HK-2 (cell line): ENCODE data around the gene VAV2.

Experiments
- DNase-seq: peaks from one replicate; pipeline ENCODE4 v3.0.0-alpha.2; 2018; ENCODE audit not compliant: unreplicated experiment

Gene VAV2

GRCh38 chr9:133952598-133953550 is 39.2 kb downstream of the VAV2 start:
- DNase-seq, result no peak

- DNase-seq, result no peak
These were observed 40.9 kb downstream of the VAV2 start for GRCh38 chr9:133951265-133951664.

GRCh38 chr9:133950629-133951111 is 41.5 kb downstream of the VAV2 start:
- no peak for DNase-seq

- DNase-seq, result no peak
These were observed 41.9 kb downstream of the VAV2 start for GRCh38 chr9:133950192-133950591.

- DNase-seq, result no peak
These were observed 42.5 kb downstream of the VAV2 start for GRCh38 chr9:133949486-133950061.

DNA sequence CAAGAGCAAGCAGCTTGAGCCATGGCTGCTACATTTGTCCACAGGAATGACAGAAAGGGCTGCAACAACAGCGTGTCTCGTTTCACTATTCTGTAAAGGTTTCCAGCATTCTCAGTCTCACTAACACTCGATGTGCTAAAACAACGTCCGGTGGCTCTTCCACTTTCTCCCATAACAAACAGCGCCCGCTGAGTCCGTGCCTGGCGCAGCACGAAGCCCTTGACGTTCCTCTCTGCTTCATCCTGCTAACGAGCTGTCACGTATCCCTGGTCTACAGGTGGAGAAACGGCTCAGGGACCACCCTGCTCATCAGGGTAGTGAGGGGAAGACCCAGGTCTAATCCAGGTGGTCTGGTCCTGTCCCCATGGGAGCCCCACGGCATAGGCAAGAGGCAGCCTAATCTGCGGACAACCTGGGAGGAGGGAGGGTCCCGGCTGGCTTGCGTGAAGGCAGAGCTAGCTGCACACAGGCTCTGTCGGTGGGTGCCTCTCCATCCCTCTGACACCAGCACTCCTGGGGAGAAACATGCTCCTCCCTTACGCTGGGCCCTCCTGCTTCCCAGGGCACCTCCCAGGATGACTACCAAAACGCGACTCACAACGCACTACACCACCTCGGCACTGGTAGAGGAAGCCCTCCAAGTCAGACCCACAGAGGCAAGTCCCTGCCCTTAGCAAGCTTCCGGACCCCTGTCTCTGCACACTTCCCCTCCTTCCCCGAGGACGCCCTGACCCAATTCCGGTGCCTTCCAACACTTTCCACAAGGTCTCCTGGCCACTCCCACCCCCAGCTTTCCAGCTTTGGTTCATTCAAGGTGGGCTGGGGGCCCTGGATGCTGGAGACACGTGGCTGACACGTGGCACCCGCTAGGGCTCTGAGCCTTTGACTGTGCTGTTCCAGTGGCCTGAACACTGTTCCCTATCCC is 43.3 kb downstream of the VAV2 start:
- DNase-seq, result no peak

DNA sequence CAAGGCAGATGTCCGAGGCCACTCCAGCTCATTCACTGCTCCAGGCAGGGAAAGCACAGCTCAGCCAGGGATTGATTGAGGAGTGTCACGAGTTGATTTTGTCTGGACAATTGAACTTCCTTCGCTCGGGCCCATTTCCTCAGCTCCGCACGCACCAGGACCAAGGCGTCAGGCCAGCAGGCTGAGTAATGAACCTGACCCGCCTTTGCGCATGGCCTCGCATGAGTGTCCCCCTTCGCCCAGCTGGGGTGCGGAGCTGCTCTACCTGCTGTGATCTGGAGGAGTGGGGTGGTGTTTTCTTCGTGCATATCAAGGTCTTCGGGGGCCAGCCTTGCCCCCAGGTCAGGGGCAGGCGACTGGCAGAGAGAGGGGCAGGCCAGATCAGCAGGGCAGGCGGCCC is 44.0 kb downstream of the VAV2 start:
- DNase-seq, result no peak

DNA sequence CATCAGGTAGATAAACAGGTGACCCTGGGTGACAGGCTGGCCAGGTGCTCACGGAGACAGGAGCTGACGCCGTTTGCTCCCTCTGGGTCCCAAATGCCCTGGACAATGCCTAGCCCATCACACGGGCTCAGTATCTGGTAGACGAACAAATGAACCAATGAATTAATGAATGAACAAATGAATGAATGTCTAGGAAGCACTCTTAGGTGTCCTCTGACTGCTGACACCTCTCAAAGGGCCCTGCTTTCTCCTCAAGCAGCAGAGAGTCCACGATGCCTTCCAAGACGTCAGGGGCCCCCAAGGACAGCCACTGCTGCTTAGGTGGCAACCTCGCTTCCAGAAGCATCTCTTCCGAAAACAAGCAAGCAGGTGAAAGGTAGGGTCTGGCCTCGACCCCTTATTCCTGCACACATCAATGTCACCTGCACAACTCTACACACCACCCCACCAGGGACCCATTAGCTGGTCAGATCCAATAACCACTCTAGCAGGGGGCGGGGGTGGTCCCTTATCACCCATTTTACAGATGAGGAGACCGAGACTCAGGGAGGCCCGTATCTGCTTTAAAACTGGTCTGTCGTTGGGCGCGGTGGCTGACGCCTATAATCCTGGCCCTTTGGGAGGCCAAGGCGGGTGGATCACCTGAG is 45.2 kb downstream of the VAV2 start:
- no peak for DNase-seq

- no peak for DNase-seq
These were observed 46.0 kb downstream of the VAV2 start for GRCh38 chr9:133945977-133946753.

DNA sequence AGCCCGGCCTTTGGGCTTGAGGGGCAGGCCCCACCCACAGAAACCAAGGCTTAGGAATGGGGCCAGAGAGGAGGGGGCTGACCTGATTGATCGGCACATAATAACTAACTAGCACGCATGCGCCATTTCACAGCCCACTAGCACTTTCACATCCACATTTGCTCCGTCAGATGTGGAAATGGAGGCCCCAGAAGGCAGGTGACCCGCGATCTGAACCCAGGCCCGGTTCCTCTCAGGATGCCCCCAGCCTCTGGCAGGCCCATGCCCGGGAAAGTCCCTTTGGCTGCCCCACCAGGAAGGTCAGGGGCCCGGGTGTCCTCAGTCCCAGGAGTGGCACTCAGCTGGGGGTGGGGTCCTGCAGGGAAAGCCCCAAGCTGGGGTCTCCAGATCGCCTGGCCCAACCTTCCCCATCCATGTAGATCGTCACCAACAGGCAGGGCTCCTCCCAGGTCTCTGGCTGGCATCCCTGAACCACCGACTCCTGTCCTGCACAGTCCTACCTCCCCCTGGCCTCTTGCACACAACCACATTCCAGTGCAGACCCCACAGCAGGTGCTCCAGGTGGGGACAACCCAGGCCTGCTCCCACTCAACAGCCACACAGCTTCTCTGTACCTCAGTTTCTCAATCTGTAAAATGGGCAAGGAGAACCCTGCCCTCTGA is 46.7 kb downstream of the VAV2 start:
- no peak for DNase-seq

- DNase-seq, result no peak
These were observed 47.4 kb downstream of the VAV2 start for GRCh38 chr9:133944746-133945135.

DNA sequence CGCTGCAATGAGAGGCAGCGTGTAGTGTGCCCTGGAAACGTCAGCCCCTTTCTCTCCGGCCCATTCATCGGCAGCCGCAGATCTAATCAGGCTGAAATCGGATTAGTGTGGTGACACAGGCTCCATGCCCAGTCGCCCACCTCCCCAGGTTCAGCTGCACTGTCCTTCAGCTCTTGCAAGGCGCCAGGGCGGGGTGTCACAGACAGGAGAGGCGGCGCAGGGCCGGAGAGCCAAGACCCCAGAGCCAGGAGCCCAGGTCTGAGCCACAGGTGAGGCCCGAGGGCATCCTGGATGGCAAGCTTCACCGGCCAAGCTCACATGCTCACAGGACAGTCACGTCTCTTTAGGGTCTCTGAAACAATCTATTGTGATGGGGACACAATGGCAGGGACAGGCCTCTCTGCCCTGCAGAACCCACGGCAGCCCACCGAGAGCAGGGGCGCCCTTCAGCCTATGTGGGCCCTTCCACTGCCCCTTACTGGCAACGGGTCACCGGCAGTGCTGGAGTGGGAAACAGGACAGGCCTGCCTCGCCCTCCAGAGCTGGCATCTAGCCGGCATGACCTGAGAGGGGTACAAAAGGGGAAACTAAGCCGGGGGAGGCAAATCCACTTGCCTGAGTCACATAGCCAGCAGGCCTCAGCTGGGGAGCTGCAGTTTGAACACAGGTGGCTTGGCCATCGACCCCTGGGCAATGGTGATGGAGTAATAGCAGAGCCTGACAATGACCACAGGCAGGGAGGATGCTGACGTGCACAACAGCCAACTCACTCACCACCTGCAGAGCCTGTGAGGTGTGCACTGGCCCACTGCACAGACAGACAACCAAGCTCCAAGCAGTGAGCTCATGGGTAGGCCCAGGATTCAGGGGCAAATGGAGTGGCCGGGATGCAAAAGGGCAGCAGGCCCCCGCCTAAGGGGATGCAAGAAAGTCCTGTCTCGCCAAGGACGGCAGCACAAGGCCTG is 48.1 kb downstream of the VAV2 start:
- no peak for DNase-seq

DNA sequence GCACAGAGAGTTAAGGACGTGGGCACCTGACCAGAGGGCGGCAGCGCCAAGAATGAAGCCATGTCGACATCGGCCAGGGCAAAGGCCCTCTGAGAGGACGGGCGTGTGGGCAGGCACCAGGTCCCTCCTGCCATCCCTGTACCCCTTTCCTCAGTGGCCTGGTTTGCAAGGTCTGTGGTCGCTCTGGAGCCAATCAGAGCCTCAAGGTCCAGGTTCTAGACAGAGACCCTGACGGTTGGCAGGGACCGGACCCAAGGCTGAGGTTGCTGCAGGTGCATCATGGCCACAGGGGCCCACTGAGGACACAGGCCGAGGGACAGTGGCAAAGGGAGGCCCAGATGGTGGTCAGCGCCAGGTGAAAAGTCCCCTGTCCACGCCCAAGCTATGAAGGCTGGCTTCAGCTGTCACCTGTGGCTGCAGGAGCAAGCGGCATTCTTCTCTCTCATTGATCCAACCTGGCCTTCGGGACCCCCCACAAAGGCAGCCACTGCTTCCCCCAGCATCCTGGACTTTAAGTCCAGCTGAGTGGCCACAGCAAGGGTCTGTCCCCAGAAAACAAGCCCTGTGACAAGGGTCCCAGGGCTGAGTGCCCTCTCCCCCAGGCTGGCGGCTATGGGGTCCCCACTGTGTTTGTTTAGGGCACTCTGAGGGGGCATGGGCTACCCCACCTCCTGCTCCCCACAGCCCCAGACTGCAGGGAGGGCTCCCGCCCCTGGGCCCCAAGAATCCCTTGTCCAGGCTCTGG is 48.9 kb downstream of the VAV2 start:
- no peak for DNase-seq

- no peak for DNase-seq
These were observed 49.7 kb downstream of the VAV2 start for GRCh38 chr9:133942206-133942975.

DNA sequence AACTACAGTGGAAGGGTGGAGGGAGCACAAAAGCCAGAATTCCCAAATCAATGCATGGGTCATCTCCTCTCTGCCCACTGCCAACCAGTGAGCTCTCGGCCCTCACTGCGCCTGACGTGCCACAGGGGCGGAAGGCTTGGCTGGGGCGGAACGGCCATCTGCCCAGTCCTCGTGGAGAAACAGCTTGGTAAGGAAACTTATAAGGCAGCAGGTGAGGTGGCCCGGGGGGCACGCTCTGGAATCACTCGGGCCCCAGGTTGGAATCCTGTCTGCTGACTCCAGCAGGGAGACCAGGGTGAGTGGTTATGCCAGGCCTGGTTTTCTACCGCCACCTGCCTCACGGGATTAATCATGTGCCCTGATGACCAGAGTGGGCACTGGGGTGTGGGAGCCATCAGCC is 52.3 kb downstream of the VAV2 start:
- DNase-seq, result no peak

DNA sequence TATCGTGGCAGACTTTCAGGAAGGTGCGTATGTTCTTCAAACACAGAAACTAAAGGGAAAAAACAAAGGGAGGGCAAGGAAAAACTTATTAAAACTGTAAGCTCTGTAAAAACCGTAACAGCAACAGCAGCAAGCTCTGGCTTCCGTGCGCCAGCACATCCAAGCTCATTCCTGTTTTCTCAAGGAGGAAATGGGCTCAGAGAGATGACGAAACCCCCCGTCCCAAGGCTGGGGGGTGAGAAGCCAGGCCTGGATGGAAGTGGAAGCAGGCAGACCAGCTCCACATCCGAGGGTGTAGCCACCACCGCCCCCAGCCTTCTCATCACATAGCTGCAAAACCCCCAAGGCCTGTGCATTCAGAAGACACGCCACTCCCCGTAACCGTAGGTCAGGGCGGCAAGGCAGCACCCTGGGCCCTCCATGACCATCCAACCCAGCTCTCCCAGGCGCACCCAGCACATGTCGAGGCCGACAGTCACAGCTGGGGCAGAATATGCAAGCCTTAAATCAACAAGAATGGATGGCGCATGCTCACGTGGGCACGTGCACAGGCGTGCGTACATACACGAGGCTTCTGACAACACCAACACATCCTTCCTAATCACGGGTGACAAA is 52.8 kb downstream of the VAV2 start:
- DNase-seq, result no peak

DNA sequence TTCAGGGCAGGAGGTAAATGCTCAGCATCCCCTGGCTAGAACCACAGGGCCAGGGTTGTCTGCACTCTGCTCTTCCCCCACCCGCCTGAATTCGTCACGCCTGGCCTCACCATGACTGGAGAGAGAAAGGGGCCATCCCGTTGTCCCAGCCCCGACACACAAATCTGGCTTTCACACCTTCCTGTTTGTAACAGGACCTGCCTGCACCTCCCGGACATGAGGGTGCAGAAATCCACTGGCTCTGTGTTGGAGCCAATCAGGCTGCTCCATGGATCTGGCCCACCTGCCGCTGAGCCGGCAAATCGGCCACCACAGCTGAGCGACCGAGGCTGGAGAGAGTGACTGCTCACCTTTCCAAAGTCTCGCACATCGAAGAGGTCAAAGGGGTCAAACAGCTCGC is 53.4 kb downstream of the VAV2 start:
- no peak for DNase-seq
